SIG-M5 (cell line): Measurements from ENCODE around the gene KRT4.
"Not testable (repeated sequence)": the region's sequence is repeated elsewhere in the genome, so short reads cannot be mapped to it uniquely, and the experiment has no call there.

Experiments used
- DNase-seq: peaks from one replicate; lab custom pipeline; 2025; lab: John Stamatoyannopoulos, UW

KRT4 gene

DNA sequence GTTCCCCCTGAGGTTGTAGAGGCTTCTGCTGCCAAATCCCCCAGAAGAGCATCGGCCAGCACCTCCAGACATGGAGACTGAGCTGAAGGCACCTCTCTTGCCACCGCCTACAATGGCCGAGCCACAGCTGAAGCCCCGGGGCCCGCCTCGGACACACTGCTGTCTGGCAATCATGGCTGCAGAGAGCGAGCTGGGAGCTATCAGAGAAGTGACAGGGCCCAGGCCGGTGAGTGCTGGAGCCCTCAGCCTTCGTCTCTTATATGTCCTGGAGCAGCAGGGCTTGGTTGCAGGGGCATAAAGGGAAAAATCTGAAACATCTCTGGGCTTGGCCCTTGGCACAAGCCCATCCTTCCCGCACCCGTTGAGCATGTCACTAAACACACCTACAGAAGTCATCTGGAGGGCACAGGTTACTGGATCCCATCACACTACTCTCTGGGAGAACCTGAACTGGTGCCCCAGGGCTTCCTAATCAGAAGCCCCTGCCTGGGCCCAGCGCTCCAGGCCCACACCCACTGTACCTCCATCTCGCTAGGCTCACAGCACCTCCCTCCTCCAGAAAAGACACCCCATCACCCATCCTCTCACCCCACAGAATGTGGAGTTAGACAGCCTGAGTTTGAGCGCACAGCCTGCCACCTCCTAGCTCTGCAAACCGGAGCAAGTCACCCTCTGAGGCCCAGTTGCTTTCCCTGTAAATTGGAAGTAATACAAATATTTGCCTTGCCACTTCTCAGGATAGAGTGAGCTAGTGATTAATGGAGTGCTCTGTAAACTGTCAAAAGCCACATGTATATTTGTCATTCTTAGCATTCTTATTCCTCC, at the start of gene KRT4:
Gene KRT4, minus strand, starts transcription at position 232 of the 825 bp plus-strand sequence. Its CDS starts 58 bp downstream, at position 174.
- DNase-seq = no peak

DNA sequence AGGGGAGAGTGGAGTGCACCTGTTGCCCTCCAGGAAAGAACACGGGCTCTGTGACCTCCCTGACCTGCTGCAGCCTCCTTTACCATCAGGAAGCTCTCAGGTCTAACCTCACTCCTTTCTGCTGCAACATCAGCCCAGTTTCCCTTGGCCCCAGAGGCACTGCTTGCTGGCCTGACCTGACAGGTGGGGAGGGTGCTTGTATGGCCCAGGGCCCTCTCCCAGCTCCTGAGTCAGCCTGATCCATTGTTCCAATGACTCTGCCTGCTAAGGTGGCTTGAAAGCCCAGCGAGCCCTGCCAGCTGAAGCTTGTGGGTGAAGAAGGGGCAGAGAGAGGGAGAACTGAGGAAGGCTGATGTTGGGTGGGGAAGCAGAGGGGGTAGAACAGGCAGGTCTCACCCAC, 48.1 kb upstream of the KRT4 start:
- no peak for DNase-seq

DNA sequence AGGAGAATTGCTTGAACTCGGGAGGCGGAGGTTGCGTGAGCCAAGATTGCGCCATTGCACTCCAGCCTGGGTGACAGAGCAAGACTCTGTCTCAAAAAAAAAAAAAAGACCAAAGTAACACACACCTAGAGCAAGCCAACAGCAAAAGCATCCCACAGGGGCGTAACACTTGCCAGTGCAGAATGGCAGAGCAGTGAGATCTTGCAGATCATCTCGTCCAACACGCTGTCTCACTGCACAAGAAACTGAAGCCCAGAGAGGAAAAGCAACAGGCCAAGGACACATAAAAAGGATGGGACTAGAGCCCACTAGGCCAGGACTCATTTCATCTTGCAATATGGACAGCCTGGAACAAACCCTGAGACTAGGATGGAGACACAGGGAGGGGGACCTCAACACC, 47.6 kb upstream of the KRT4 start:
- DNase-seq = no peak

DNA sequence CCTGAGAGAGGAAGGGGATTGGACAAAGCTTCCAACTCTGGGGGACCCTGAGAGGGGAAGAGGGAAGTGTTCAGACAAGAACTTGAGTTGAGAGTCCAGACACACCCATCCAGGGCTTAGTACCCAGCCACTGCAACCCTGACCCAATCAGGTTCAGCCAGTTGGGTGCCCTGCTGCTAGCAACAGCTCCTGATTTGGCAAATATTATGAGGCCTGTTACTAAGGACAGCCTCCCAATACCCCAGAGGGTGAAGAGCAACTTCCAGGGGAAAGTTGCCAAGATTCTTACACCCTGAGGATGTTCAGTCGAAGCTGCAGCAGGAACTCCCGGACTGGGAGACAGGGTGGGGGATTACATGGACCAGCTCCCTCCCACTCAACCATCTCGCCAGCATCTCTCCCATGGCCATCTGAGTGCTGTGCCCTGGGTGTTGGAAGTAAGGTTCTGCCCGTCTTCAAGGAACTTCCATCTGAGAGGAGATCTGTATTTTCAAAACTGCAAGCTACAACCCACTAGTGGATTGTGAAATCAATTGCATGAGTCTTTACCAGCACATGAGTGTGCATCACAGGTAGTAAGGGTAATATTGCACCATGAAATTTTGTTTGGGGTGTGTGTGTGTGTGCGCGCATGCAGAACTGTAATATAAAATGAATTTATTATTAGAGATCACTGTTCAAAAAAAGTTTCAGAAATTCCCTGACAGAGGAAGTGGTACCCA, 46.3 kb upstream of the KRT4 start:
- DNase-seq = no peak

DNA sequence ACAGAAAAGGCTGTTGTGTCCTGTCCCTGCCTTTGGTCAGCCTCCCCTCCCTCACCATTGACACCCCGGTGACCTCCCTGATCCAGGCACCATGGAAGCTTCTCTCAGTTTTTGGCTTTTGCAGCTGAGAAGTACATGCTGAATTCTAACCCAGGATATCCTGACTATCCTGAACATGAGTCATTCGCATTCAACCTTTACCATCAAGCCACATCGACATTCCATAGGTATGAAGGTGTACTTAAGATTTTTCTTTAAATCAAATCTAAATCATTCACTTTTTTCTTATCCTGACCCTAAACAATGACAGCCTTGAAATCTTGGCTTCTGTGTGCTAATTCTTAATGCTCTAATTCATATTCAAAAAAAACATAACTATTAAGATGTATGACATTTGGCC, 43.6 kb upstream of the KRT4 start:
- DNase-seq = no peak

DNA sequence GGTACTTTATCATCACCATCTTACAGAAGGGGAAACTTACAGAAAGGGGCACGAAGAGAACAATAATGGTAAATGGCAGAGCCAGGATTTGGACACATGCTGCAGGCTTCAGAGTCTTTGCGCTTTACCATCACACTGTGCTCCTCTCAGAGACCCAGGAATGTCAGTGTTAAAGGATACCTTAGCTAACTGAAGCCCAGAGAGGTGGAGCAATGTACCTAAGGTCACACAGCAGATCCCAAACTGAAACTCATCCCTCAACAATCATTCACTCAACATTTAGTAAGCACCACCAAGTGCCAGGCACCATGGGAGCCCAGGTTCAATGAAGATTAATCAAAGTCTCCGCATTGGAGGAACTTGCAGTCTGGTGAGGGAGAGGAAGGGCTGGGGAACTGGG, 42.9 kb upstream of the KRT4 start:
- no peak for DNase-seq

DNA sequence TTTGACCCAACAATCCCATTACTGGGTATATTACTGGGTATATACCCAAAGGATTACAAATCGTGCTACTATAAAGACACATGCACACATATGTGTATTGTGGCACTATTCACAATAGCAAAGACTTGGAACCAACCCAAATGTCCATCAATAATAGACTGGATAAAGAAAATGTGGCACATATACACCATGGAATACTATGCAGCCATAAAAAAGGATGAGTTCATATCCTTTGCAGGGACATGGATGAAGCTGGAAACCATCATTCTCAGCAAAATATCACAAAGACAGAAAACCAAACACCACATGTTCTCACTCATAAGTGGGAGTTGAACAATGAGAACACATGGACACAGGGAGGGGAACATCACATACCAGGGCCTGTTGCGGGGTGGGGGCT, 42.2 kb upstream of the KRT4 start:
- DNase-seq = not testable (repeated sequence)

DNA sequence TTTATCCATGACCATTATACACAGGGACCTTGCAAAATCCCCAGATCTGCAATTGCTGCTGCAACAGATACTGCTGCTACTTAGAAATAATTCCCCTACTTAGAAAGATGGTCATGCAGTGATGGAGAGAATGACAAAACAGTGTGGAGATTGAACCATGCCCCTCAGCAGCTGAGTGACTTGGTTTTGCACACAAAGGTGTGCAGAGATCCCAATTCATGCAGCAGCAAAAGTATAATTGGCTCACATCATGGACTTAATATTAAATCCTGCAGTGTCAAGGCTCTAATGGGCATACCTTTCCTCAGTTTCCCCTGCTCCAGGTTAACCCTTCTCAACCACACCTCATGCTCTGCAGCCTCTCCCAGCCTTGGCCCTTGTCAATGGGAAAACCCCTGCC, 37.9 kb upstream of the KRT4 start:
- no peak for DNase-seq

DNA sequence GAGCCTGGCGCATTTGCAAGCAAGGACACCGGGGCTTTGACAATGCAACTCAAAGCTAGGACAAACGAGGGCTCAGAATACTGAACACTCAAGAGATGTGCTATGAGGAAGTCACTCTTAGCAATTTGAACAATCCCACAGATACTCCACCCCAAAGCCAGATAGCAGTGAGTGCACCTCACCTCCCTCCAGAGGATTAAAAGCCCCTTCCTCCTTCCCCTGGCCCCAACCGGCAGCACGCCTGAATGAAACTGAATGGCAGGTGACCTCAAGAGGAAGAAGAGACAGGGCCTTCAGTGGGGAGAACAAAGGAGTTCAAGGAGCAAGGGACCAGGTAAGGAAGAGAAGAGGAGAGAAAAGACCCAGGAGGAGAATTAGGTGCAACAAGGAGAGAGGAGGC, 36.8 kb upstream of the KRT4 start:
- DNase-seq = no peak

DNA sequence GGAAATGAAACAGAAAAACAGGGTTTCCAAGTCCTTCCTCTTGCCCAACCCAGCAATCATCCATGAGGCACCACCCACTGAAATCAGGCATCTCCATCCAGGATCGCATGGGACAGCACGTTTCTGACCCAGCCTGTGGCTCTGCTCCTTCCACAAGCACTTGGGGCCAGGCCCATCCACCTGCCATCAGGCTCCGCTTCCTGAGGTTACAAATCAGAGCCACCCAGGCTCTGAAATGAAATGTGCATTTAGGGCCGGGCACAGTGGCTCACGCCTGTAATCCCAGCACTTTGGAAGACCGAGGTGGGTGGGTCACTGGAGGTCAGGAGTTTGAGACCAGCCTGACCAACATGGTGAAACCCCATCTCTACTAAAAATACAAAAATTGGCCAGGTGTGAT, 35.6 kb upstream of the KRT4 start:
- DNase-seq = no peak

DNA sequence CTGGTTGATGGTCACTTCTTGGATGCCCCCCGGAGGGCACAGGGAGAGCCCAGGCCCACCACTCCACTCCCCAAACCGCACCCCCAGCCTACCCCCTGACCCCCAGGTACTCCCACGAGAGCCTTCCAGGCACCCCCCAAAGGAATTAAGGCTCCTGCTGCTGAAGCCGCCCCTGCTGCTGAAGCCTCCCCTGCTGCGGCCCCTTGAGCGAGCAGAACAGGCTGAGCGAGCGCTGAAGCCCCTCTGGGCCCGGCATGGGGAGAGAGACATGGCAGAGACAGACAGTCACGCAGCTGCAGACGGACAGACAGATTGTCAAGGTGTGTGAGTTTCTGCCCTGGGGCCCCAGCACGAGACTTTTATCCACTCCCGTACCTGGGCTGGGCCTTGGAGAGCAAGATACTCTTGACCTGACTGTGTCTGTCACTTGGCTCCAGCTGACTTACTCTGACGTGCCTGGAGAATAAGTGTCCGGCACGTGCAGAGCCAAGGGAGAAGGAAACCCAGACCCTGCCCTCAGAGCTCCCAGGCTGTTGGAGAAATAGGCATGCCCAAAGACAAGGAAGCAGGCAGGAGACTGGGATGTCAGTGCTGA, 34.8 kb upstream of the KRT4 start, which contains the start of gene KRT78:
Gene KRT78, minus strand, starts transcription at position 334 of the 595 bp plus-strand sequence. Its CDS starts 64 bp downstream, at position 270.
- no peak for DNase-seq

DNA sequence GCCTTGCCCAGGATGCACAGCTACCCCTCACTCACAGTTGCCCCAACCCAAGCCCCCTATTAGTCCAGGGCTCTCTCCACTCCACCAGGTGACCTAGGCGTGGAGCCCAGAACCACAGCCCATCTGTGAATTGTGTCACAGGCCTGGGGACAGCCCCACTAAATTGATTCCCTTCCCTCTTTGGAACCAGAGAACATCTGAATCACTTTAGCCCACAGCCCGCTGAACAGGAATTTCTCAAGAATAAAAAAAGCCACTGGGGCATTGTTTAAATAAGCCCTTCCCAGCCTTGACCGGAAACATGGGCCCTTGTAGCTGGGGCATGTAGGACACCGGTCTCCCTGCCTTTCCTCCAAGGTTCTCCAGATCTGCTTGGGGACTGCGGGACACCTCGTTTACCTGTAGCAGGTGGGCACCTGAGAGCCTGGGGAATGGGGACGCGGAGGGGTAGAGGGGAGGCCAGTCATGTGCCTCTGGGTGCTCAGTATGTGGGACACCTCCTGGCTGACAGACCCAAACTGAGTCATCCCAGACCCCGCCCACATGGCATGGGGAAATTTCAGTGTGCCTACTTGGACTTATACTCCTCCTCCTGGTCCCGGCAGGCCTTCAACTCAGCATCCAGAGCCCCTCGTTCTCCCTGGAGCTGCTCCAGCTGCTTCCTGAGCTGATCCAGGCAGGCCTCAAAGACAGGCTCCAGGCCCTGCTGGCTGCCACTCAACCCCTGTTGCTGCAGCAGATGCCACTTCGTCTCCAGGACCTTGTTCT, 33.6 kb upstream of the KRT4 start:
- DNase-seq = no peak

DNA sequence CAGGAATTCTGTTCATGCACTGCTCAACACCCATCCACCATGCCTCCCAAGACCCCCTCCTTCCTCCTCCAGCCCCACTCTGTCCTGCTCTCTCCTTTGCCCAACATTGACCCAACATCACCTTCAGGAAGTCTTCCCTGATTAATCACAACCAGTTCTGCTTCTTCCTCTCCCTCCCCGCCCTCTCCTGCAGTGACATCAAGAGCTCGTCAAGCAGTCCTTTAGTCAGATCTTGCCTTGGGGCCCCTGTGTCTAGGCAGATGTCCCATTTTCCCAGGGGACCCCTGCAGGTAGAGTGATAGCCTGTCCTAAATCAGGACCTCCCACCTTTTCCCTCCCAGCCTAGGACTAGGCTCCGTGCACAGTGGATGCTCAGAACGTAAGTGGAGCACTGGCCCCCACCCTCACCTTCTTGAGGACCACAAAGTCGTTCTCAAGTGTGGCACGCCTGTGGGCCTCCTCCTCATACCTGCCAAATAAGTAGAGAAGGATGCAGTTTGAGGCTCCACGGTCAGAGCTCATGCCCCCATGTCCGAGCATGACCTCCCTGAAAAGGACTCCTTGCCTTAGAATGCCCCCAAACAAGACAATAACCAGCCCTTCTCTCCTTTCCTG, 32.5 kb upstream of the KRT4 start:
- DNase-seq = no peak

DNA sequence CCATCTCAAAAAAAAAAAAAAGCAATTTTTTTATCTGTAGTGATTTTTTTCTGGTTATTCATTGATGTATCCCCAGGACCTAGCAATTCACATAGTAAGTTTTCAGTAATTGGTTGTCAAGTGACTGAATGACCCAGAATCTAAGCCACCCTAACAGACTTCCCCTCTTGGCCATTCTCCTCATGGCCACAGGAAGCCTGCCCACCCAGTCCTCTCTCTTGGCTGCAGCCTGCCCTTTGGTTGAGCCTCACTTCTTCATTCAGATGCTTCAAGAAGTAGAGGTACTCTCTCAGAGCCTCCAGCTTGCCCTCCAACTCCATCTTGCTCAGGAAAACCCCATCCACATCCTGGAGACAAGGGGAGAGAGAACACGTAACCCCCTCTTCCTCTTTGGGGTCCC, 32.0 kb upstream of the KRT4 start:
- DNase-seq = no peak

DNA sequence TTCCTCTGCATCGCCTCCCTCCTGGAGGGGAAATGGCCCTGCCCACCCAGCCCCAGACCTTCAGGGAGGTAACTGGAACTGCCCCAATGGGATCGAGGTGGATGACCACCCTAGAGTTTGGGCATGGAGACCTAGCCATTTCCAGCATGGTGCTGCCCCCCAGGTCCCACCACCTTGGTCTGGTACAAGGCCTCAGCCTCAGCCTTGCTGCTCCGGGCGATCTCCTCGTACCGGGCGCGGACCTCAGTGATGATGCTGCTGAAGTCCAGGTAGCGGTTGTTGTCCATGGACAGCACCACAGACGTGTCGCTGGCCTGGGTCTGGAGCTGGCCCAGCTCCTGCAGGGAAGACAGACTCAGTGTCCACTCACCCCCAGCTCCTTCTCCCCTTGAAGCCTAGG, 30.5 kb upstream of the KRT4 start:
- no peak for DNase-seq

DNA sequence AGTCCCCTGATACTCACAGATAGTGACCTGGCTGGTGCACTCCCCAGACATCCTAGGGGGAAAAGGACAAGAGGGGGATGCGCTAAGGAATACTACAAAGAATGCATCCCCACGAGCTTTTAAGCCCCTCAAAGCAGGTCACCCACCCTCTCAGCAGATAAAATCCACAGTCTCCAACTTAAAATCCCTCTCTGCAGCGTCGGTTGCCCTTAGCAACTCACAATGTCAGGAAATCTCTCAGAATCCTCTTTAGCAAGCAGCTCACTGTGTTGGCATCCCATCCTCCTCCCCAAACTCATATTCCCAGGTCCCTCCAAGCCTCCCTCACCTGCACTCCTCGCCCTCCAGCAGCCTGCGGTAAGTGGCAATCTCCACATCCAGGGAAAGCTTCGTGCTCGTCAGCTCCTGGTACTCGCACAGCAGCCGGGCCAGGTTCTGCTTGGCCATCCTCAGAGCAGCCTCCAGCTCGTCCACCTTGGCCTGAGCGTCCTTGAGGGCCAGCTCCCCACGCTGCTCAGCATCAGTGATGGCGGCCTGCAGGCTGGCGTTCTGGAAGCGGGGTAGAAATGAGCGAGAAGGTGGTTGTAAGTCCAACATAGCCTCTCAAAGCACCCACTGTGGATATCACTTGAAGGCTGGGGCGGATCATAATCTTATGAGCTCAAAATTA, 25.7 kb upstream of the KRT4 start:
- no peak for DNase-seq

DNA sequence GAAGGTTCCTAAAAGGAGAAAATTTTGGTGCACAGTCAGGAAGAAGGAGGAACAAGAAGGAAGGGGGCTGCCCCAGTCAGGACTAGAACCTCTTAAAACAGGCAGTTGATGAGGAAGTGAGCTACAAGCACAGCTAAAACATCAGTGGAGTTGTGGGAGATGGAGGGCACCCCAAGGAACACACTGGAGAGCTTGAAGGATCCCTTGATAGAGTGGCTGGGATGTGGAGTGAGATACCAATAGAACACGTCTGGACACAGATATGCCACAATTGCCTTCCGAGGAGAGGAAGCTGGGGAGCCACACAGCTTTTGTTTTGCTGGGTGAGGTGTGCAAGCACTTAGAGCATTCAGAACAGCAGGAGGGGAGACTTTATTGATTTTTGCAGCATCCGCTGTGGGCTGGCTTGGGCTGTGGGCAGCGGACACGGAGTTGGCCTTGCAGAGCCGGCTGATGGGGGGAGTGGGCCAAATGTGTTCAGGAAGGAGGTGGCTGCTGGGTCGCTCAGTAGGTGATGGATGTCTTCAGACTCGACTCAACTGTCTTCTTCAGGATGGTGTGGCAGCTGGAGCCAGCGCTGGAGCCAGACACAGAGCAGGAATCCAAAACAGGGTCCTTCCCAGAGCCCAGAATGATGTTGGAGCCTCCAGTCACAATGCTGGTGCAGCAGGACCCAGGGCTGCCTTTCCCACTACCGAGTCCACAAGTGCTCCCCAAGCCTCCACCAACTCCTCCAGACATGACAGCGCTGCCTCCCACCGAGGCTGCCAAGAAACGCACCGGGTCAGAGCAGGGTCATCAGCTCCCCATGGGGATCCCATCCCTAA, 24.9 kb upstream of the KRT4 start:
- no peak for DNase-seq

DNA sequence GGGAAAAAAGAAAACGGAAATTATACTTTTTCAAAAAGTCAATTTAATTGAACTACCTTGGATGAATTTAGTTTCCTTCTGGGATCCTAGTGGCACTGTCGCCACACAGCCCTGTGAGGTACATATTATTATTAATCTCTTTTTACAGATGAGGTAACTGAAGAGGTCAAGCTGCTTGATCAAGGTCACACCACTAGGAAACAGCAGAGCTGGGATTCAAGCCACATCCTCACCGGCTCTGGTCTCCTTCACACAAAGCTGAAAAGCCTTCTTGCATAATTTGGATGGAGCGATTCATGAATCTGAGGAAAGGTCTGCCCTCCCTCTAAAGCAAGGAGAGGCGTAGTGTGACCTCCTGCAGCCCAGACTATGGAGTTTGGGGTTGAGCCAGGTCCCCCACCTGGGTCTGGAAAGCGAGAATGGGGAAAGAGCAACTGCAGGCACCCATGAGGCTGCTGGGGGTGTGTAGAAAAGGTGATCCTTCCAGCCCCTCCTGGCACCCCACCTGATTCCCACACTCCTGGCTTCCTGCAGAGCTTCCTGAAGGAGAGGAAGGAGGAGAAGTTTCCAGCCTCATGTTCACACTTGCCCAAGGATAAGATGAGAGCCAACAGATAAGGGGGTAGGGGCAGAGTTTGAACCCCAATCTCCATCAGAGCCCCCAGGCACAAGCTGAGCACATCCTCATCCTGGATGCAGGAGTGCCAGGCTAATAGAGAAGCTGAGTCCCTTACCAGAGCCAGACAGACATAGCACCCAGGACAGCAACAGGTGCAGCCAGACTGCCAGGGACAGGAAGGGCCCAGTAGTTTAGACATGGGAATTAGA, 24.1 kb upstream of the KRT4 start:
- DNase-seq = no peak

DNA sequence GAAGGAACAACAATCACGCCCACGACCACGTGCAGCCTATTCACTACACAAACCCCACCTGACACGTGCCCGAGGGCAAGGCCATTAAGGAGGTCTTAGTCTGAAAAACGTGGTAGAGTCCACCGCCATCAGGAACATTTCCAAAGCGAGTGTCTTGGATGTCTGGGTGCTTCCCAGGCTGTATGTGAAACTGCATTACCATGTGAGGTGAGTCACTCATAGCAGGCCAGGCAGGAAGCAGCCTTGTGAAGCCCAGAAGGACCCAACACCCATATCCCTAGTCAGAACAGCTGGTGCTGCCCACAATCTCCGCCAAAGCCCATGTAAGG, 23.5 kb upstream of the KRT4 start:
- DNase-seq = no peak
